IPS-20b (cell line): ENCODE measurements around the gene CAB39.

Experiments used
- H3K27ac ChIP-seq: one replicate; pipeline ENCODE4 v1.5.1; 2013; ENCODE audit warnings: low read length
- H3K27me3 ChIP-seq: 2 replicates; pipeline ENCODE4 v1.6.1; 2013; ENCODE audit warnings: mild to moderate bottlenecking, low read length, inconsistent platforms; ENCODE audit not compliant: insufficient read depth
- H3K36me3 ChIP-seq: 2 replicates; pipeline ENCODE4 v1.6.1; 2013; ENCODE audit warnings: low read depth, mild to moderate bottlenecking, inconsistent platforms, low read length, moderate library complexity; ENCODE audit not compliant: insufficient read depth
- H3K4me1 ChIP-seq: 2 replicates; pipeline ENCODE4 v1.6.1; 2013; ENCODE audit warnings: mild to moderate bottlenecking, control low read depth, inconsistent platforms, low read length, moderate library complexity; ENCODE audit not compliant: insufficient read depth
- H3K4me3 ChIP-seq: 2 replicates; pipeline ENCODE4 v1.5.1; 2013; ENCODE audit warnings: mild to moderate bottlenecking, low read length, inconsistent platforms
- H3K9ac ChIP-seq: 2 replicates; pipeline ENCODE4 v1.6.1; 2013; ENCODE audit warnings: low read depth, mild to moderate bottlenecking, inconsistent platforms, low read length, moderate library complexity
- H3K9me3 ChIP-seq: 2 replicates; pipeline ENCODE4 v1.6.1; 2013; ENCODE audit warnings: mild to moderate bottlenecking, low read depth, low read length, inconsistent platforms; ENCODE audit not compliant: insufficient read depth

The CAB39 gene

DNA sequence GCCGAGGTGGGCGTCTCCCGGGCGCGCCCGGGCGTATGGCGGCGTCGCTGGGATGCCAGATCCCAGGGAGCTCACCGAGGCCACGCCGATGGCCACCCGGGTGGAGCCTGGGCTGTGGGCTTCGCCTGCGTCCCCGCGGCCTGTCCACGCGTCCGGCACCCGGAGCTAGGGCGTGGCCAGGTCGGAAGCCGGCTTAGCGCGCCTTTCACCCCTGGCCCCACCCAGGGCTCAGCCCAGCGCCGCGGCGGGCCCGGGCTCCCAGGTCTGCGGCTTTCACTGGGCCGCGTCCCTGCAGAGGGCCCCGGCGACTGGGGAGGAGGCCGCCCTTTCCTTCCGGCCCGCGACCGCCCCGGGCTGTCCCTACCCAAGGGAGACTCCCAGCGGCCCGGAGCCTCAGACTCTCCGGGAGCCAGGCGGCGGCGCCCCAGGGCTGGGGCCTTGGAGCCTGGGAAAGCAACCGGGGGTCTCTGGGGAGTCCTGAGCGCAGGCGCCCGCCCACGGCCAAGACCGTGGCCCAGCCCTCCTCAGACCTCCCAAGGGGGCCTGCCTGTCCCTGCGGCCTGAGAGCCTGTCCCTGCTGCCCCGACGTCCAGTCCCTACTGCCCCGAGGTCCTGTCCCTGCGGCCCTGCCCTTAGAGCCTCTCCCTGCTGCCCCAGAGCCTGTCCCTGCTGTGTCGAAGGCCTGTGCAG is 115.8 kb downstream of the CAB39 start:
- no peak overlapping the region for H3K27ac ChIP-seq
- no peaks in the 10 kb centered on the region for H3K27me3 ChIP-seq
- no peaks in the 10 kb centered on the region for H3K9me3 ChIP-seq
- no peaks in the 10 kb centered on the region for H3K36me3 ChIP-seq
- no peak overlapping the region for H3K9ac ChIP-seq
- H3K4me1 ChIP-seq = no peaks in the 10 kb centered on the region
- no peak overlapping the region for H3K4me3 ChIP-seq

DNA sequence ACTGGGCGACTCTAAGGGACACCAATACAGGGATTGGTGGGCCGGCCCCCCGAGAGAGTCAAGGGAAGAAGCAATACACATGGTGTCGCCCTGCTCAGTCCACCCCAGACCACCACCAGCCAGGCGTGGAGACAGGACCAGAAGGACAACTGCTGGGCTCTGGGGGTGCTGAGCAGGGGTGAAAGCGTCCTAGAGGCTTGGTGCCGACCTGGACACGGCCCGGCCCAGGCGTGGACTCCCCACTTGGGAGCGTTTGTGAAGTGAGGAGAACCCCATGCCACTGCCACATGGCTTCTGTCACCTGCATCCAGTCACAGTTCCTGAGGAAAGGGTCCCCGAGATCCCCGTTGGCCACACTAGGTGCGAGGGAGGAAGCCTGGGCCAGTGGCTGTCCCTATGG is 116.7 kb downstream of the CAB39 start:
- no peaks in the 10 kb centered on the region for H3K4me1 ChIP-seq
- H3K36me3 ChIP-seq = no peaks in the 10 kb centered on the region
- no peaks in the 10 kb centered on the region for H3K9me3 ChIP-seq
- no peak overlapping the region for H3K9ac ChIP-seq
- H3K27ac ChIP-seq = no peak overlapping the region
- H3K27me3 ChIP-seq = no peaks in the 10 kb centered on the region
- H3K4me3 ChIP-seq = no peak overlapping the region

DNA sequence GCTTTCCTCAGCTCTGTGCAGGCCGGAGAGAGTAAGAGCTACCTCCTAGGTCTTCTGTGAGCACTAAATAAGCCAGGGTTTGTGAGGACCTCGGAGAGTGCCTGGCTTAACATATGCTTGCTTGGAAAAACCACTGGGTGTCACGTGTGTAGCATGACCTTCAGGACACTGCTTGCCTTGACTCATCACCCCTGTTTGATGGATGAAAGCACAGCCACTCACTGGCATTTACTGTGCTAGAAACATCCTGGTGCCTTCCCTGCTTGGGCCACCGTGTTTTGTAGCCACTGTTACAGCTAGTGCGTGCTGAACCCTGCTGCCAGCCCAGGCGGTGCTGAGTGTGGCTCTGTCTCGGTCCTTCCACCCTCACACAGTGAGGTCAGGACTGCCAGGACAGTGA is 117.3 kb downstream of the CAB39 start:
- no peak overlapping the region for H3K4me3 ChIP-seq
- no peaks in the 10 kb centered on the region for H3K36me3 ChIP-seq
- H3K4me1 ChIP-seq = no peaks in the 10 kb centered on the region
- H3K9me3 ChIP-seq = no peaks in the 10 kb centered on the region
- no peaks in the 10 kb centered on the region for H3K27me3 ChIP-seq
- H3K27ac ChIP-seq = no peak overlapping the region
- no peak overlapping the region for H3K9ac ChIP-seq

DNA sequence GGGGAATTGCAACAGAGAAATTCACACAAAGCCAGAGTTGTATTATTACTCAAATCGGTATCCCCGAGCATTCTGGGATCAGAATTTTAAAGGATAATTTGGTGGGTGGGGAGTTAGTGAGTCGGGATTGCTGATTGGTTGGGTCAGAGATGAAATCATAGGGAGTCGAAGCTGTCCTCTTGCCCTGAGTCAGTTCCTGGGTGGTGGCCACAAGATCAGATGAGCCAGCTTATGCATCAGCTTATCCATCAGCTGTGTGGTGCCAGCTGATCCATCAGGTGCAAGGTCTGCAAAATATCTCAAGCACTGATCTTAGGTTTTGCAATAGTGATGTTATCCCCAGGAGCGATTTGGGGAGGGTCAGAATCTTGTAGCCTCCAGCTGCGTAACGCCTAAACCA is 117.8 kb downstream of the CAB39 start:
- Histone ChIP-seq H3K36me3 (no peaks in the 10 kb centered on the region), H3K4me1 (no peaks in the 10 kb centered on the region), H3K27ac (no peak overlapping the region), H3K4me3 (no peak overlapping the region), H3K9me3 (no peaks in the 10 kb centered on the region), H3K9ac (no peak overlapping the region), H3K27me3 (no peaks in the 10 kb centered on the region)

DNA sequence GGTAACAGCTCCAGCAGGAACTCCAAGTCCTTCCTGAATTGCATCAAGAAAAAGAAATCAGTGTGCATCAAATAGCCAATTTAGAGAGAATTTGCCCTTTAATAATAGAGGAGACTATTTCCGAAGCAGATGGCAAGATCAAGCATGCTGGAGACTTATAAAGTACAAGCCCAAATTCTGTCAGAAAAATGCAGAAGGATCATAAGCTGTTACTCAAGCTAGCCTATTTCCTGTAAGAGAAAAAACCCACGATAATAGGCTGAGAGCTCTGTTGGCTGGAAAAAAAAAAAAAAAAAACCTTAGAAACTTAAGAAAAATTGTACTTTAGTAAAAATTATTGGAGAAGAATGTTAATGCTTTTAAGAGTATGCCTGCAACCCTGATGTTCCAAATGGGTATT is 127.7 kb downstream of the CAB39 start:
- no peaks in the 10 kb centered on the region for H3K27me3 ChIP-seq
- H3K4me1 ChIP-seq = no peaks in the 10 kb centered on the region
- no peaks in the 10 kb centered on the region; the same call in 1 of the 2 replicates for H3K9me3 ChIP-seq
- H3K27ac ChIP-seq = no peak overlapping the region
- no peak overlapping the region for H3K9ac ChIP-seq
- H3K4me3 ChIP-seq = no peak overlapping the region
- H3K36me3 ChIP-seq = no peaks in the 10 kb centered on the region

DNA sequence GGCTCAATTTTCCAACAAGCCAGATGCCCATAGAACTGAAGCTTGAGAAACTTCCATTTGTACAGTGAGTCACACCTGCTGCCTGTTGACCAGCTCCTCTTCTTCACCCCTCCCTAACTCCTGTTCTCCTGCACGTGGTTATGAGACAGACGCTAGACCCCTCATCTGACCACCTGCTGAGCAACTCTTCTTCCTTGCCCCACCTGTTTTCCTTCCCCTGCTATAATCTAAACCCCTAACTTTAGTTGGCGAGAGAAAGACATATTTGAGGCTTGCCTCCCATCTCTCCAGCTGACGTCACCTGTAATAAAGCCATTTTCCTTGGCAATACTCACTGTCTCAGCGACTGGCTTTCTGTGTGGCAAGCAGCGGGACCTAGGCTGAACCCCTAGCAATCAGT is 129.8 kb downstream of the CAB39 start:
- no peak overlapping the region for H3K4me3 ChIP-seq
- H3K9ac ChIP-seq = no peak overlapping the region
- no peaks in the 10 kb centered on the region for H3K27me3 ChIP-seq
- no peaks in the 10 kb centered on the region; the same call in 1 of the 2 replicates for H3K9me3 ChIP-seq
- no peaks in the 10 kb centered on the region for H3K36me3 ChIP-seq
- H3K4me1 ChIP-seq = no peaks in the 10 kb centered on the region
- no peak overlapping the region for H3K27ac ChIP-seq

DNA sequence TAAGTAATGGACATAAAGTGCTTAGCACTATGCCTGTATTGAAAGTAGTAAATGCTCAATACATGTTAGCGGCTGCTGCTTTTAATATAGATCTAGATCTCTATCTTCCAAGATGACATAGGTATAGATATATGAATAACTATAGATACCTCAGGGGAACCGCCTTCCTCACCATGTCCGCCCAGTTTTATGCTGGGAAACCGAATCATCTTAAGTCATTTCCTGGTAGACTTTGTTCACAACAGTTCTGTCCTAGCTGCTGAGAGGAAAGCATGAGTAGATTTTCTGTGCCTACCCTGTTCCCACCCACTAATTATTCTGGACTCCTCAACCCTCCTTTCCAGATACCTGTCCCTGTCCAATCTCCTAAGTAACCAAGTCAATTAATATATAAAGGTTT is 130.5 kb downstream of the CAB39 start:
- Histone ChIP-seq H3K27ac (no peak overlapping the region), H3K9ac (no peak overlapping the region), H3K4me1 (no peaks in the 10 kb centered on the region; the same call in 1 of the 2 replicates), H3K36me3 (no peaks in the 10 kb centered on the region), H3K4me3 (no peak overlapping the region), H3K27me3 (no peaks in the 10 kb centered on the region), H3K9me3 (no peaks in the 10 kb centered on the region; the same call in 1 of the 2 replicates)

DNA sequence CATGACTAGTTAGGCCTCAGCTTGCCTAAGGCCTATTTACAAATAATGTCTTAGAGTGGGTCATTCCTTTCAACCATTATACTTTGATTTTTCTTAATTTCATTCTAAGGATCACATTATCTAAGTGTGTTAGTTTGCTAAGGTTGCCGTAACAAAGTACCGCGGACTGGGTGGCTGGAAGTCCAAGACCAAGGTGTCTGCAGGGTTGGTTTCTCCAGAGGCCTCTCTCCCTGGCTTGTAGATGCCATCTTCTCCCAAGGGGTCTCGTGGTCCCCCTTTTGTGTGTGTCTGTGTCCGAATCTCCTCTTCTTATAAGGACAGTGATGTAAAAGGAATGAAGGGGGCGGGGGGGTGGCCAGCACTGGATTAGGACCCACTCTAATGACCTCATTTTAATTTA is 133.7 kb downstream of the CAB39 start:
- no peak overlapping the region for H3K9ac ChIP-seq
- H3K36me3 ChIP-seq = no peaks in the 10 kb centered on the region
- no peaks in the 10 kb centered on the region for H3K9me3 ChIP-seq
- peaks cover 6% of the 10 kb centered on the region; the same call in 1 of the 2 replicates for H3K27me3 ChIP-seq
- H3K27ac ChIP-seq = no peak overlapping the region
- H3K4me3 ChIP-seq = no peak overlapping the region
- no peaks in the 10 kb centered on the region; the same call in 1 of the 2 replicates for H3K4me1 ChIP-seq

DNA sequence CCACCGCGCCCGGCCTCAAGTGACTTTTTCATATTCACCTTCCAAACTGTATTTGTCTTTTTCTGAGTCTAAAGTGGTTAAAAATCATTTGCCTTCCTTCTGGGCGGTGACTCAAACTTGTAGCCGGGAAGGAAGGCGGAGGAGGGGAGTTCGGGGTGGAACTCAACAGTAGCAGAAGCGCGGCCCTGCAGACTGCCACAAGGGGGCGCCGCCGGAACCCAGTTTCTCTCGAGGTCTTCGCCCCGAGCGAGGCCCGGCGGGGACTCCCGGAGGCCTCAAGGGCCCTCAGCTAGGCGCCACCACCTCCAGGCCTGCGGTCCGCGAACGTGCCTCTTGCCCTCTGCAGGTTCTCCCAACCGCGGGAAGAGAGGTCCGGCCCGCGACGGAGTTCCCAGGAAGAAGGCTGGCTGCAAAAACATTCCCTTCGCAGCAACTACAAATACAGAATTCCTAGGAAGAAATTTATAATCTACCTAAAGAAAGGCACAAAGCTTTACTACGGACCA is 135.3 kb downstream of the CAB39 start:
- Histone ChIP-seq H3K4me3 (no peak overlapping the region), H3K4me1 (no peaks in the 10 kb centered on the region; the same call in 1 of the 2 replicates), H3K27me3 (peaks cover 6% of the 10 kb centered on the region; the same call in 1 of the 2 replicates), H3K36me3 (no peaks in the 10 kb centered on the region), H3K9me3 (no peaks in the 10 kb centered on the region), H3K9ac (no peak overlapping the region), H3K27ac (no peak overlapping the region)

DNA sequence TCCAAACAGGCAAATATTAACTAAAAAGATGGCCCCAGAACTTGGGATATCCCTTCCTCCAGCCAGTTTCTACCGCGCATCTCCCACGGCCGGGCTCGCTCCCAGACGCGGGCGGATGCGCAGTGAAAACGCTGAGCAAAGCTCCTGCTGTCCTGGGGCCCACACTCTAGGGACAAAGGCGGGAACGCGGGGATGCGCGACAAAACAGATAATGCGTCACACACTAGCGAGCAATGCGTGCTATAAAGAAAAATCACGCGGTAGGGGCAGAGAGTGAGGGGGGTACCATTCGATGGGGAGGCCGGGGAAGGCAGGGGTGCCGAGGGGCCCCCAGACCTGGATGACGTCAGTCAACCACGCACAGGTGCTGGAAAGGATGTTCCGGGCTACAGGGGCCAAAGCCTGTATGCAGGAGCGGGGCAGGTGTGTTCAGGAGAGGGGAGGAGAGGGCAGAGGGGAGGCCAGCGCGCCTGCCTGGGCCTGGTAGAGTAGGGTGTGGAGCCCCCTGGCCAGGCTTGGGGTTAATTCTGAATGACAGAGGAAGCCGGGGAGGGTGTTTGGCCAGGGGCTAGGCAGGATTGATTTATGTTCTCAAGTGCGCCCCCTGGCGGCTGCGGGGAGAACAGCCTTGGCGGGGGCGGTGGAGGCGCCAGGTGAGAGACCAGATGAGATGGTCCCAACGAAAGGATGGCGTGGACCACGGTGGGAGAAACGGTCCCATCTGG is 137.2 kb downstream of the CAB39 start:
- no peaks in the 10 kb centered on the region; the same call in 1 of the 2 replicates for H3K4me1 ChIP-seq
- no peaks in the 10 kb centered on the region for H3K36me3 ChIP-seq
- H3K27me3 ChIP-seq = peaks cover 6% of the 10 kb centered on the region; the same call in 1 of the 2 replicates
- no peak overlapping the region for H3K4me3 ChIP-seq
- no peak overlapping the region for H3K9ac ChIP-seq
- no peaks in the 10 kb centered on the region for H3K9me3 ChIP-seq
- no peak overlapping the region for H3K27ac ChIP-seq

DNA sequence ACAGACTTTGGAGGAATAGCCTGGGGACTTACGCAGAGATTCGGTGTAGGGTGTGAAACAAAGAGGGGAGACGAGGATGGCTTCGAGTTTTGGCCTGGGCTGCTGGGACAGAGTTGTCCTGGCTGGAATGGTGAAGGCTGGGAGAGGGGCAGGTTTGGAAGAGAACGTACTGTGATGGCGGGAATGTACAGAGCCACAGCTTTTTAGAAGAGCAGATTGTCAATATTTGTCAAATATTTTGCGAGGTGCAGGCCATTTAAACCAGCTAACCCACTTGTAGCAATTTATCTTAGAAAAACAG is 137.7 kb downstream of the CAB39 start:
- H3K27me3 ChIP-seq = peaks cover 6% of the 10 kb centered on the region; the same call in 1 of the 2 replicates
- no peak overlapping the region for H3K9ac ChIP-seq
- no peaks in the 10 kb centered on the region for H3K9me3 ChIP-seq
- H3K4me3 ChIP-seq = no peak overlapping the region
- no peaks in the 10 kb centered on the region; the same call in 1 of the 2 replicates for H3K4me1 ChIP-seq
- H3K36me3 ChIP-seq = no peaks in the 10 kb centered on the region
- no peak overlapping the region for H3K27ac ChIP-seq

DNA sequence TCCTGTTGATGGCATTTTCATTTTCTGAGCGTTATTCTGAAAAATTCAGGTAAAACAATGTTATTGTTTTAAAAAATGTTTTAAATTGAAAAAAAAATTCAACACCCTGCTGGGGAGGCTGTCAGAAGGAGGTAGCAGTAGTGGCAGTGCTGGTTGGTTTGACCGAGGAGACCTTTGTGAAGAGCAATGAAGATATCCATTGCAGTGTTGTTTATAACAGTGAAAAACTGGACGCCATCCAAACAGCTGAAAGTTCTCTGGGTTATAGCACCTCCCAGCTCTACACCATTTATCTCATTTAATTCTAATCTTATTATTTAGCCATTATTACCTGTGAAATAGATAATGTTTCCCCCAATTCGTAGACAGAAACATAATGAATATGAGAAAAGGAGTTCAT is 139.5 kb downstream of the CAB39 start:
- no peaks in the 10 kb centered on the region; the same call in 1 of the 2 replicates for H3K4me1 ChIP-seq
- no peaks in the 10 kb centered on the region for H3K9me3 ChIP-seq
- no peaks in the 10 kb centered on the region for H3K36me3 ChIP-seq
- peaks cover 6% of the 10 kb centered on the region; the same call in 1 of the 2 replicates for H3K27me3 ChIP-seq
- H3K27ac ChIP-seq = no peak overlapping the region
- no peak overlapping the region for H3K4me3 ChIP-seq
- H3K9ac ChIP-seq = no peak overlapping the region
